ENCODE data around the gene C11orf71. TPM values are rescaled to one million over a fixed set of nuclear protein-coding genes. Genes with fewer than 3 reads are reported as not detected.

C11orf71 gene
- total RNA-seq, 1 donor from 2014 or later = 10.6 TPM

DNA sequence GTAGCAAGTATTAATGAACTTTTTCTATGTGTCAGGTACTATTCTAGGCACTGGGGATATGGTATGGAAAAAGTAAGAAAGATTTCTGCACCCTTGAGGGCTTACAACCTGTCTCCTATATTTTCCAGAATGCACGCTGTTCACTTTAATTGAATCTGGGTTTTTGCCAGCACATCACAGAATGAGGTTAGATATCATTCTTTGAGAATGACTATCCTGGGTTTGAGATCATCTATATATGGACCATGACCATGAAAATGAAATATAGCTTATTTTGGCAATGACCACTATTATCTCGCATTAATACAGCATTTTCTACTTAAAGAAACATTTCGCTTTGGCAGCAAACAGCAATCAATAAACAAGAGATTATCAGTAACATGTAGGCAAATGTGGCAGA, 46.9 kb downstream of the C11orf71 start:
- no peaks in the 10 kb centered on the region for H3K9me3 Mint-ChIP-seq (ENCODE audit: unreplicated experiment)
- no peaks in the 10 kb centered on the region for H3K27me3 Mint-ChIP-seq (ENCODE audit: unreplicated experiment)
- H3K27ac Mint-ChIP-seq (ENCODE audit: unreplicated experiment) = no peak overlapping the region
- DNase-seq = no peak
- TF ChIP-seq, protein P1, sequence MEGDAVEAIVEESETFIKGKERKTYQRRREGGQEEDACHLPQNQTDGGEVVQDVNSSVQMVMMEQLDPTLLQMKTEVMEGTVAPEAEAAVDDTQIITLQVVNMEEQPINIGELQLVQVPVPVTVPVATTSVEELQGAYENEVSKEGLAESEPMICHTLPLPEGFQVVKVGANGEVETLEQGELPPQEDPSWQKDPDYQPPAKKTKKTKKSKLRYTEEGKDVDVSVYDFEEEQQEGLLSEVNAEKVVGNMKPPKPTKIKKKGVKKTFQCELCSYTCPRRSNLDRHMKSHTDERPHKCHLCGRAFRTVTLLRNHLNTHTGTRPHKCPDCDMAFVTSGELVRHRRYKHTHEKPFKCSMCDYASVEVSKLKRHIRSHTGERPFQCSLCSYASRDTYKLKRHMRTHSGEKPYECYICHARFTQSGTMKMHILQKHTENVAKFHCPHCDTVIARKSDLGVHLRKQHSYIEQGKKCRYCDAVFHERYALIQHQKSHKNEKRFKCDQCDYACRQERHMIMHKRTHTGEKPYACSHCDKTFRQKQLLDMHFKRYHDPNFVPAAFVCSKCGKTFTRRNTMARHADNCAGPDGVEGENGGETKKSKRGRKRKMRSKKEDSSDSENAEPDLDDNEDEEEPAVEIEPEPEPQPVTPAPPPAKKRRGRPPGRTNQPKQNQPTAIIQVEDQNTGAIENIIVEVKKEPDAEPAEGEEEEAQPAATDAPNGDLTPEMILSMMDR (IDR thresholded peaks at IDR 0.05; ENCODE audit: partially characterized antibody, unreplicated experiment) = no peak
- peak overlapping the region; percentile 1 for H3K4me3 Mint-ChIP-seq (ENCODE audit: unreplicated experiment)
- no peaks in the 10 kb centered on the region for H3K36me3 Mint-ChIP-seq (ENCODE audit: unreplicated experiment)
- no peaks in the 10 kb centered on the region for H3K4me1 Mint-ChIP-seq (ENCODE audit: low read depth, unreplicated experiment)

DNA sequence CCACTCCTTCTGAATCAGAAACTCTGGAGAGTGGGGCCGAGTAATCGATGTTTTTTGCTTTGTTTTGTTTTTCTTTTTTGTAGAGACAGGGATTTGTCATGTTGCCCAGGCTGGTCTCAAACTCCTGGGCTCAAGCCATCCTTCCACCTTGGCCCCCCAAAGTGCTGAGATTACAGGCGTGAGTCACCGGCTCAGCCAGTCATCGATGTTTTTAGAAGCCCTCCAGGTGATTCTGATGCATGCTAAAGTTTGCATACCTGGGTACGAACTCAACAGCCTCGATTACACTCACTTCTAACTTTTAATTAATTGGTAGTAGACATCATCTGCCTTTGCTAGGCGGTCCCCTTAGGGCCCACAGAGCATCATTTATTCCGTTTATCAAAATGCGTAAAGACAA, 50.3 kb downstream of the C11orf71 start:
- TF ChIP-seq, protein P1 (IDR thresholded peaks at IDR 0.05; ENCODE audit: partially characterized antibody, unreplicated experiment) = no peak
- no peak for DNase-seq
- H3K27me3 Mint-ChIP-seq (ENCODE audit: unreplicated experiment) = no peaks in the 10 kb centered on the region
- no peaks in the 10 kb centered on the region for H3K4me1 Mint-ChIP-seq (ENCODE audit: low read depth, unreplicated experiment)
- H3K36me3 Mint-ChIP-seq (ENCODE audit: unreplicated experiment) = no peaks in the 10 kb centered on the region
- H3K27ac Mint-ChIP-seq (ENCODE audit: unreplicated experiment) = no peak overlapping the region
- no peak overlapping the region for H3K4me3 Mint-ChIP-seq (ENCODE audit: unreplicated experiment)
- no peaks in the 10 kb centered on the region for H3K9me3 Mint-ChIP-seq (ENCODE audit: unreplicated experiment)

Other genes starting within 250 kb of the C11orf71 start
- 3.4 TPM for gene NNMT, start 104.1 kb downstream of the C11orf71 start, total RNA-seq (ENCODE audit: unreplicated experiment)
- 37.3 TPM for gene RBM7, start 155 bp upstream of the C11orf71 start, total RNA-seq (ENCODE audit: unreplicated experiment)
- 24.5 TPM for gene REXO2, start 39.0 kb upstream of the C11orf71 start, total RNA-seq (ENCODE audit: unreplicated experiment)
- gene NXPE1, start 159.4 kb upstream of the C11orf71 start, total RNA-seq (ENCODE audit: unreplicated experiment) = not detected
- gene NXPE4, start 195.3 kb upstream of the C11orf71 start, total RNA-seq (ENCODE audit: unreplicated experiment) = not detected